Subcutaneous abdominal adipose tissue (tissue), 5 donors: ENCODE measurements around the gene MEIS2.

Source experiments
- H3K27ac ChIP-seq: one replicate; pipeline ENCODE4 v1.7.0; 2013; ENCODE audit warnings: low read depth, mild to moderate bottlenecking, inconsistent platforms, low read length, moderate library complexity
- H3K27me3 ChIP-seq, 5 donors: one replicate each; pipeline ENCODE4 v1.7.0; 2013; ENCODE audit warnings: low read length in 5 of 5, inconsistent platforms in 1 of 5; ENCODE audit not compliant: control insufficient read depth in 5 of 5, insufficient read depth in 4 of 5
- H3K36me3 ChIP-seq, 5 donors: one replicate each; pipeline ENCODE4 v1.7.0; 2013; ENCODE audit warnings: low read length in 5 of 5; ENCODE audit not compliant: control insufficient read depth in 5 of 5, insufficient read depth in 5 of 5
- H3K4me1 ChIP-seq, 5 donors: one replicate each; pipeline ENCODE4 v1.7.0; 2013; ENCODE audit warnings: low read length in 5 of 5, mild to moderate bottlenecking in 3 of 5, moderate library complexity in 1 of 5; ENCODE audit not compliant: control insufficient read depth in 5 of 5, insufficient read depth in 5 of 5
- H3K4me3 ChIP-seq, 5 donors: one replicate each; pipeline ENCODE4 v1.7.0; 2013; ENCODE audit warnings: low read length in 5 of 5, low read depth in 1 of 5
- H3K9ac ChIP-seq, 5 donors: one replicate each; pipeline ENCODE4 v1.7.0; 2013; ENCODE audit warnings: low read length in 5 of 5, mild to moderate bottlenecking in 4 of 5, moderate library complexity in 3 of 5
- H3K9me3 ChIP-seq, 5 donors: one replicate each; pipeline ENCODE4 v1.7.0; 2013; ENCODE audit warnings: low read length in 5 of 5; ENCODE audit not compliant: control insufficient read depth in 5 of 5
- donor health status: healthy.
- donor health status: healthy.
- donor health status: healthy.
- donor health status: healthy.
- donor health status: healthy.

The MEIS2 gene

DNA sequence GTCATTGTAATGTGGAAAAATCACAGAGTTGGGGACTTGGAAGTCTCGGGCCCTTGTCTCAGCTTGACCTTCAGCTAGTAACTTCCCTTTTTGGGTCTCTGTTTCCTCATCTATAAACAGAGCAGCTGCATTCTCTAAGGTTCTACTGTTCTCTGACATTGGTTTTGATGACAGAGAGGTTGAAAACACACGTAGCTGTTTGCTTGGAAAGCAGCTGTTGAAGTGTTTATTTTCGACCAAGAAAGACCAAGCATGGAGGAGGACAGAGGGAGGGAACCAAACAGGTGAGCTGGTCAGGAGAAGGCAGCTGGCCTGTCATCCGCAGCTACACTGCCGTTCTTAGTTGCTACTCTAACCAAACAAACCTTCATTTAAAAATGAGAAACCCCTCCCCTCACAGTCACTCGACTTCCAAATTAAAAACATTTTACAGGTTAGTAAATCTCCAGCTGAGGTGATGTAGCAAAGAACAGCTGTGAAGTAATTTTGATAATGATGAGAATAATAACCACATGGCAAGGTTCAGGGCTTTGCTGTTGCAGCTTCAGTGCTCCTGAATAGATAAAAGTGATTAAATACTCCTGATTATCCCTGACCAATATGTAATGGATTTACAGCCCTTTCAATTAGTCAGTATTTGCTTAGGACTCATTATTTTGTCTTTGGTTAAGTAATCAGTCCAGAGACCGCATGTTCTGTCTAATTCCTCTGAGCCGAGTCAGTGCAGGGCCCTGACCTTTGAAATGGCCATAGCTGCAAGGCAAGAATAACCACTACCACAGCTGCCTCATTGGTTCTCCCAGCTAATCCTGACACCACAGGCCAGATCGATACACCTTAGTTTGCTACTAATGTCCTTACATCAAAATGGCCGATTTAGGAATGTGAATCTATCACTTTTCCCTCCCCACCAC, 65.3 kb downstream of the MEIS2 start:
- Histone ChIP-seq H3K36me3 (peaks cover 0 to 6% (median 2%) of the 10 kb centered on the region in 5 donors), H3K9me3 (no peaks in the 10 kb centered on the region), H3K4me3 (no peak overlapping the region), H3K9ac (no peak overlapping the region), H3K27me3 (no peaks in the 10 kb centered on the region), H3K4me1 (no peaks in the 10 kb centered on the region), H3K27ac (no peak overlapping the region)

DNA sequence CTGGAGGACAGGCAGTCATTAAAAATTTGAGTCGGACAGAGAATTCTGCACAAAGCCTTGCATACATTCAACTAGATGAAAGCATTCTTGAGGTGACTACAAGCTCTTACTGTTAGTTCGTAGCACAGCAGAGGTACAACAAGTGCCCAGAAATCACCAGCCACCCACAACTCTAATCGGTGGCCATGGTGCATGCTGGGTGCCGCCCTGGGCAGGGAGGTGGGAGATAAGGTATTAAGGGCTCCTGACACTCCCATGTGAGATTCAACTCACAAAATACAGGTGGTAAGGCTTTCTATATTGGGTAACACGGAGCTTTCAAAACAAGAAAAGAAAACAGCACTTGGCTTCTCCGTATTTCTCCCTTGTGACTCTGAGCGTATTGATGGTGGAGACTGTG, 66.0 kb downstream of the MEIS2 start:
- H3K9ac ChIP-seq = no peak overlapping the region
- no peaks in the 10 kb centered on the region for H3K27me3 ChIP-seq
- no peak overlapping the region for H3K27ac ChIP-seq
- no peak overlapping the region for H3K4me3 ChIP-seq
- H3K9me3 ChIP-seq = no peaks in the 10 kb centered on the region
- peaks cover 0 to 6% (median 2%) of the 10 kb centered on the region in 5 donors for H3K36me3 ChIP-seq
- H3K4me1 ChIP-seq = no peaks in the 10 kb centered on the region

DNA sequence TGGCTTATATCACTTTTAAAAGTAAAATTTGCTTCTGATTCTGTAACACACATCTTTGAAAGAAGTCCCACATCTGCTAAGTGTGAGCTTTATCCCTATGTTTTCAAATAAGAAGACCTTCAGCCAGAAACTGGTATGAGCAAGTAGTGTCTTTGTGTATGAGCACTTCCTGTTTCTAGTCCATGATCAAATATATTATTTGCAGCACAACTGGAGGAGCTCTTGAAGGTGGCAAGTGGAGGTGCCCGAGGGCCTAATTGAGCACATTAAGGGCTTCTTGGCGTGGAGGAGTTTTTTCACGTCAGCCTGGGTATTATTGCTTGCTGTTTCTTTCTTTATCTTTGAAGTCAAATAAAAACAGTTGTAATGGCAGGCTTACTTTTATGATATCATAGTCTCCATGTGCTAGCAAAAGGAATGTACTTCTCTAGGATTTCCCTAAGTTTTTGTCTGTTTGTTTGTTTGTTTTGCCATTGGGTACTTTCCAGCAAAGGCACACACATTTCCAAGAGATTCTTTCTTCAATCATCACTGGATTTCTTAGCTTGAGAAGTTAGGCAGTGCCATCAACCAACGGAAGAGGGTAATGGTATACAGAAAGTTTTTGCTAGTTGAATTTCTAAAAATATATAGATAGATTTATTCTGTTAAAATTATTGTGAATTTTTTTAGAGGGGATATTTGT, 68.1 kb downstream of the MEIS2 start:
- no peak overlapping the region for H3K27ac ChIP-seq
- no peak overlapping the region for H3K9ac ChIP-seq
- H3K4me3 ChIP-seq = no peak overlapping the region
- H3K4me1 ChIP-seq = peaks cover 0 to 11% (median 3%) of the 10 kb centered on the region in 5 donors
- H3K9me3 ChIP-seq = no peaks in the 10 kb centered on the region
- no peaks in the 10 kb centered on the region for H3K27me3 ChIP-seq
- peaks cover 0 to 6% (median 2%) of the 10 kb centered on the region in 5 donors for H3K36me3 ChIP-seq

DNA sequence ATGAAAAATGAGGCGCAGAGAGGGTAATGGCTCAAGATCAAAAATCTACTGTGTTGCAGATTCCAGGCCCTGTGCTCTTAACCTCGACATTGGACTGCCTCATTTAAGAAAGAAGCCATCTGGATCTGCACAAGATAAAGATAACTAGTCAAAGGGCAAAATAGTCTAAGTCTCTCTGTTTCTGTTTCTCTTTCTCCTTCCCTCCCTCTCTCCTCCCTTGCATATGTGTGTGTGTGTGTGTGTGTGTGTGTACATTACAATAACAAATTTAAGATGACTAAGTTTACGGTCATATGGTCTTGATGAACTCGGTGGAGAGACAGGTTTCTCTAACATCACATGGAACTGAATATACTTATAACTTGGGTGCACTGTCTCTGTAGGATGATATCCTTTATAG, 69.2 kb downstream of the MEIS2 start:
- Histone ChIP-seq H3K9me3 (no peaks in the 10 kb centered on the region), H3K27me3 (no peaks in the 10 kb centered on the region), H3K9ac (no peak overlapping the region), H3K27ac (no peak overlapping the region), H3K4me1 (peaks cover 0 to 11% (median 3%) of the 10 kb centered on the region in 5 donors), H3K4me3 (no peak overlapping the region), H3K36me3 (peaks cover 0 to 6% (median 0%) of the 10 kb centered on the region in 5 donors)

DNA sequence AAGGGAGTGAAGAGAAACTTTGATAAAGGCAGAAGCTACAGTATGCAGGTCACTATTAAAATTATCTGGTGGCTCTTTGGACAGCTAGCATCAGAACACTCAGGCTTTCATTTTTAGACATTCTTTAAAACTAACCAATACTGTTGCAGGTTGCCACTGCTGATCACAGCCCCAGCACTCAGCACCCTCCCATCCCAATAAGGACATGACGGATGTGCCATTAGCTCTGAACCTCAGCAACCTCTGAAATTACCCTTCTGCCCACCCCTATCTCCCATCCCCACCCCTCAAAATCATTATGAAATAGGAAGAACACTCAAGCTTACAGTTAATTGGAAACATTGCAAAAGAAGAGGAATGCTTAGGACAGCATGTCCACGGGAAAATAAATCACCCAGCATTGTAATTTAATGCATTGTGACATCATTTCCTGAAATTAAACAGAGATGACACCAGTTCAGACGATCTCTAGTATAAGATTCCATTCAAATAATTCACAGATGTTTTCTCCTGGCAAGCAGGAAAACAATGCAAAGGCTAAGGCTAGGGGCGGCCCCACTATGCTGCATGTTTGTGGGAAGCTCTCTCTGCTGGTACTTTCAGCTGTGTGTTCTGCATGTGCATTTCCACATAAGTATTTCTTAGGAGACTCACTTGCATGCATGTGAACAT, 71.6 kb downstream of the MEIS2 start:
- Histone ChIP-seq H3K36me3 (no peaks in the 10 kb centered on the region), H3K9ac (no peak overlapping the region), H3K9me3 (no peaks in the 10 kb centered on the region), H3K27me3 (no peaks in the 10 kb centered on the region), H3K27ac (no peak overlapping the region), H3K4me3 (no peak overlapping the region), H3K4me1 (peaks cover 0 to 11% (median 3%) of the 10 kb centered on the region in 5 donors)

DNA sequence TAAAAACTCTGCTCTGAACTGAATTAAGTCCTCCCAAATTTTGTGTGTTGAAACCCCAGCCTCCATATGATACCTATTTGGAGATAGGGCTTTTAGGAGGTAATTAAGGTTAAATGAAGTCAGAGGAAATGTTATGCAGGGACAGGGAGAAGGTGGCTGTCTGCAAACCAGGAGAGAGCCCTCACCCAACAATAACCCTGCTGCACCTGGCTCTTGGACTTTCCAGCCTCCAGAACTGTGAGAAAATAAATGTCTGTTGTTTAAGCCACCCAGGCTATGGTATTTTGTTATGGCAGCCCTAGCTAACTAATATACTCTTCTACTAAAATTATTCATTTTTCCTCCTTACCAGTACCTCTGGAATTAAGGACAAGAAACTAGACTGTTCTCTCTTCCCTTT, 79.5 kb downstream of the MEIS2 start:
- H3K9ac ChIP-seq = no peak overlapping the region
- H3K4me3 ChIP-seq = no peak overlapping the region
- H3K36me3 ChIP-seq = no peaks in the 10 kb centered on the region
- H3K9me3 ChIP-seq = no peaks in the 10 kb centered on the region
- H3K27ac ChIP-seq = no peak overlapping the region
- H3K27me3 ChIP-seq = no peaks in the 10 kb centered on the region
- H3K4me1 ChIP-seq = peaks cover 0 to 6% (median 3%) of the 10 kb centered on the region in 5 donors

DNA sequence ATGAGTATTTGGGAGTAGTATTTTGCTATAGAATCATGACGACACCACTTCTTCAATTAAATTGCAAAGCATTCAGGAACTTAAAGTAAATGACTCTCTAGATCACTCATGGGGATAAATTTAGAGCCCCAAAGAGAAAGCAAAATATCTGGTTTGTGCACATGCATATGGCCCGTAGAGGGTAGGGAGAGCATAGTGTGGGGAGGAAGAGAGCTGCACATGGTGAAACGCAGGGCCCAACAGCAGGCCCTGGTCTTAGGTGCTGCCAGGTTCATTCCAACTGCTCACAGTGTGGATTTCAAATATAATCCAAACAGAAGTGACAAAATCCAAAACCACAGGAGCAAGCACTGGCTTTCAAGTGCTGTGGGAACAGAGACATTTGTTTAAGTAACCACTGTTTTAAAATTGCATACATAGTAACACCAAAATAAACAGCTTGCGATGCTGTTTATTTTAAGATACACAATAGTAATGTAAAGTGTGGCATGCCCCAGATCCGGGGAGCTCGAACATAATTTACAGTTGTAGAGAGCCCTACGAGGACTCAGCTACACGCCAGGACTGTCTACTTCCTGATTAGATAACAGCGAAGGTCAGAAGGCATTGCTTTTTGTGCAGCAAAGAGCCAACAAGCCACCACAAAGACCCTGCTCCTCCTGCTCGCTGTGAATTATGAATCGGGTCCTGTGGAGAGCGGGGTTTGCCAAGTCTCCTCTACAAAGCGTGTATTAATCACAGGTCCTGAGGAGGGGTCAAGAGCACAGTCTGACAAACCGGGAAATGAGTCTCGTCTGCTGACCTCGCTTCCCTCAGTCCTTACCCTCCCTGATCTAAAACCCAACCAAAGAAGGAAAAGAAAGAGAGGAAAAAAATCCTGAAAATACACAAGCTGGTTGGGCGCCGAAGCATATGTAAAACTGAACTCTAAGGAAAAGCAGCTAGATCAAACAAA, 80.6 kb downstream of the MEIS2 start:
- no peaks in the 10 kb centered on the region for H3K9me3 ChIP-seq
- H3K36me3 ChIP-seq = no peaks in the 10 kb centered on the region
- H3K4me1 ChIP-seq = peaks cover 0 to 15% (median 7%) of the 10 kb centered on the region in 5 donors
- H3K27ac ChIP-seq = no peak overlapping the region
- peak overlapping the region in 2 of 5 donors; percentile 7 to 45 for H3K4me3 ChIP-seq
- no peaks in the 10 kb centered on the region for H3K27me3 ChIP-seq
- no peak overlapping the region for H3K9ac ChIP-seq

DNA sequence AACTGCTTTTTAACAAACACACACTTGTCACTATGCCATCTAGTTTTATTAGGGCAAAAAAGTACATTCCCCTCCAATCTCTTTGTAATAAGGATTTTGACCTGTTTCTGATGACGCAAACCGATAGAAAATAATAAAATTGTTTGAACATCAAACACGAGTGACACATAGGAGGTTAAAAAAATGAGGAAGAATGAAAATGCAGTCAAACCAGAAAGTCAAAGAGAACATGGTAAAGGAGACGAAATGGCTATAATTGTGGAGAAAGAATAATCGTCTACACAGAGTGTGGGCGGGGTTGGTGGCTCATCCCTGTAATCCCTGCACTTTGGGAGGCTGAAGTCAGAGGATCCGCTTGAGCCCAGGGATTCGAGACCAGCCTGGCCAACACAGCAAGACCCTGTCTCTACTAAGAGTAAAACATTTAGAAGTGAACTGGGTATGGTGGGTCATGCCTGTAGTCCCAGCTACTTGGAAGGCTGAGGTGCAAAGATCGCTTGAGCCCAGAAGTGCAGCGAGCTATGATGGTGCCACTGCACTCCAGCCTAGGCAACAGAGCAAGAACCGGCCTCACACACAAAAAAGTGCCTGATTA, 83.2 kb downstream of the MEIS2 start:
- Histone ChIP-seq H3K9ac (no peak overlapping the region), H3K4me3 (no peak overlapping the region), H3K27me3 (no peaks in the 10 kb centered on the region), H3K9me3 (no peaks in the 10 kb centered on the region), H3K4me1 (peaks cover 0 to 15% (median 7%) of the 10 kb centered on the region in 5 donors), H3K27ac (no peak overlapping the region), H3K36me3 (no peaks in the 10 kb centered on the region)

DNA sequence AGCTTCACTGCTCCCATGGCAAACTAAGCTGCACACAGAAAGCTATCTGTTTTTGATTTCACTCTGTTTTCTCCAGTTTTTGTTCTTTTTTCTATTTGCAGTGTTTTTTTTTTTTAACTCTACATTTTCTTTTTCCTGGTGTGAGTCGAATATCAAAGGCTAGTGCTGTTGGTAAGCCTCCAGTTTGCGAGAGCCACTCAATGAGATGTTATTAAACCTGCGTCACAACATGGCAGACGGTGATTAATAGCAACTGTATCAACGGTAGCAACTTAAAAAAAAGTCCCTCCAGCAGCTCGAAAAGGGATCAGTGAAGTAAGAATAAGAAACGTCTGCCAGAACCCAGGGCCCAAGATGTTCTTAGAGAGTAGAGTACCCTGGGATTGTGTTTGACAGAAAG, 84.1 kb downstream of the MEIS2 start:
- H3K9ac ChIP-seq = peak overlapping the region in 2 of 5 donors; percentile 10 to 29
- H3K4me1 ChIP-seq = peaks cover 0 to 15% (median 7%) of the 10 kb centered on the region in 5 donors
- peak overlapping the region; percentile 2 to 46 (median 40) for H3K4me3 ChIP-seq
- H3K27ac ChIP-seq = no peak overlapping the region
- no peaks in the 10 kb centered on the region for H3K27me3 ChIP-seq
- no peaks in the 10 kb centered on the region for H3K36me3 ChIP-seq
- H3K9me3 ChIP-seq = no peaks in the 10 kb centered on the region
